Thyroid gland (tissue), 4 donors: ENCODE results near the gene PRRC1. TPM values are rescaled to one million over a fixed set of nuclear protein-coding genes. Genes with fewer than 3 reads are reported as not detected.

Source experiments
- DNase-seq, 2 donors: peaks; one replicate each; pipeline ENCODE4 v3.0.0-alpha.2; 2019
- H3K27ac ChIP-seq, 3 donors: fragments of 200-600 bp; sonication (generic); 1 replicate in 2 of 3; 2 replicates in 1 of 3; pipeline ENCODE4 v1.5.1; 2016 to 2019; ENCODE audit warnings: mild to moderate bottlenecking in 1 of 3, moderate library complexity in 1 of 3
- H3K27me3 ChIP-seq: fragments of 200-600 bp; sonication (generic); one replicate; pipeline ENCODE4 v1.5.1; 2019
- H3K36me3 ChIP-seq, 2 donors: fragments of 200-600 bp; sonication (generic); one replicate each; pipeline ENCODE4 v1.5.1; 2016 to 2019
- H3K4me1 ChIP-seq, 2 donors: fragments of 200-600 bp; sonication (generic); one replicate each; pipeline ENCODE4 v1.5.1; 2017 to 2019
- H3K4me3 ChIP-seq, 3 donors: fragments of 200-600 bp; sonication (generic); replicated peaks in 1 of 3; 1 replicate in 2 of 3; 2 replicates in 1 of 3; pipeline ENCODE4 v1.5.1; 2016; ENCODE audit warnings: mild to moderate bottlenecking in 1 of 3
- H3K9me3 ChIP-seq: fragments of 200-600 bp; sonication (generic); one replicate; pipeline ENCODE4 v1.5.1; 2017
- CTCF ChIP-seq, 6 experiments: fragments of 200-600 bp in 3 of 6; fragments of 450-650 bp in 3 of 6; sonication (generic) in 3 of 6; IDR thresholded peaks; one replicate each; pipeline ENCODE4 v1.5.1; 2016 to 2019; ENCODE audit warnings: antibody characterized with exemption in 6 of 6, mild to moderate bottlenecking in 2 of 6, inconsistent platforms in 1 of 6, moderate library complexity in 1 of 6
- POLR2A ChIP-seq, 2 donors: fragments of 450-650 bp; IDR thresholded peaks; one replicate each; pipeline ENCODE4 v1.6.1; 2017; ENCODE audit warnings: antibody characterized with exemption in 2 of 2, mild to moderate bottlenecking in 2 of 2, moderate library complexity in 1 of 2
- WGBS, 2 donors: methylation state at CpG; one replicate each; pipeline ENCODE4 v1.1.5; 2017; 5-methylcytosine and 5-hydroxymethylcytosine counted together
- intact Hi-C: fragments of 100-400 bp; cut with DNase I; formaldehyde crosslinking; loops from one replicate; pipeline ENCODE4 v1.15.1; 2023
- total RNA-seq, 4 donors: library from RNA; depleted of rRNA; stranded (reverse); fragments of >200 nt; gene quantifications; one replicate each; pipeline ENCODE4 v1.2.3, GENCODE V29; 2016

PRRC1 gene
- total RNA-seq, 4 donors from 2014 or later, result 47.4 to 79.0 (median 70.9) TPM

GRCh38 chr5:127571314-127572131 is 54.1 kb downstream of the PRRC1 start:
- Histone ChIP-seq H3K4me1 (no peaks in the 10 kb centered on the region), H3K9me3 (no peaks in the 10 kb centered on the region), H3K36me3 (no peaks in the 10 kb centered on the region), H3K27me3 (no peaks in the 10 kb centered on the region), H3K4me3 (no peak overlapping the region), H3K27ac (no peak overlapping the region)
- no peak for TF ChIP-seq POLR2A (IDR thresholded peaks at IDR 0.05)
- TF ChIP-seq CTCF (IDR thresholded peaks at IDR 0.05), result no peak
- no peak for DNase-seq
- 64 to 68% methylated on average over 3 of the region's 3 CpGs for WGBS, 2 donors
- intact Hi-C loops, result no loop called here

- Histone ChIP-seq H3K4me3 (no peak overlapping the region), H3K36me3 (no peaks in the 10 kb centered on the region), H3K9me3 (no peaks in the 10 kb centered on the region), H3K27me3 (no peaks in the 10 kb centered on the region), H3K4me1 (no peaks in the 10 kb centered on the region), H3K27ac (no peak overlapping the region)
- WGBS, 2 donors, result 81 to 88% methylated on average over 2 of the region's 2 CpGs
- no peak for DNase-seq
- intact Hi-C loops, result no loop called here
- TF ChIP-seq CTCF (IDR thresholded peaks at IDR 0.05), result no peak
- no peak for TF ChIP-seq POLR2A (IDR thresholded peaks at IDR 0.05)
Observed at GRCh38 chr5:127572930-127573329, 55.5 kb downstream of the PRRC1 start.

GRCh38 chr5:127574852-127575679 is 57.6 kb downstream of the PRRC1 start:
- no peaks in the 10 kb centered on the region for H3K36me3 ChIP-seq
- H3K27me3 ChIP-seq, result no peaks in the 10 kb centered on the region
- intact Hi-C loops, result no loop called here
- 85 to 88% methylated on average over 5 of the region's 5 CpGs for WGBS, 2 donors
- DNase-seq, result no peak
- TF ChIP-seq CTCF (IDR thresholded peaks at IDR 0.05) (no peak), POLR2A (IDR thresholded peaks at IDR 0.05) (no peak)
- no peak overlapping the region for H3K27ac ChIP-seq
- no peak overlapping the region for H3K4me3 ChIP-seq
- H3K4me1 ChIP-seq, result no peaks in the 10 kb centered on the region
- no peaks in the 10 kb centered on the region for H3K9me3 ChIP-seq

GRCh38 chr5:127577458-127577857 is 60.0 kb downstream of the PRRC1 start:
- 67 to 74% methylated on average over 1 of the region's 1 CpG for WGBS, 2 donors
- Histone ChIP-seq H3K36me3 (no peaks in the 10 kb centered on the region), H3K4me3 (no peak overlapping the region), H3K4me1 (no peaks in the 10 kb centered on the region), H3K27ac (no peak overlapping the region), H3K9me3 (no peaks in the 10 kb centered on the region), H3K27me3 (no peaks in the 10 kb centered on the region)
- no peak for DNase-seq
- intact Hi-C loops, result no loop called here
- TF ChIP-seq CTCF (IDR thresholded peaks at IDR 0.05) (no peak), POLR2A (IDR thresholded peaks at IDR 0.05) (no peak)

- no peak for TF ChIP-seq CTCF (IDR thresholded peaks at IDR 0.05)
- TF ChIP-seq POLR2A (IDR thresholded peaks at IDR 0.05), result no peak
- no peaks in the 10 kb centered on the region for H3K36me3 ChIP-seq
- H3K4me1 ChIP-seq, result no peaks in the 10 kb centered on the region
- 96% methylated on average over 2 of the region's 2 CpGs for WGBS, 2 donors
- no peak overlapping the region for H3K4me3 ChIP-seq
- intact Hi-C loops, result no loop called here
- no peak overlapping the region for H3K27ac ChIP-seq
- H3K9me3 ChIP-seq, result no peaks in the 10 kb centered on the region
- no peaks in the 10 kb centered on the region for H3K27me3 ChIP-seq
- no peak for DNase-seq
Observed at GRCh38 chr5:127580731-127581130, 63.3 kb downstream of the PRRC1 start.
